Calu3 (cell line): Measurements from ENCODE around the gene PRKAR2B. TPM values are rescaled to one million over a fixed set of nuclear protein-coding genes. Genes with fewer than 3 reads are reported as not detected.

ENCODE experiments used
- BruUV-seq: library from RNA; stranded (reverse); fragments of 400-500 nt; replicated peaks from 2 replicates; lab custom pipeline; 2021; lab: Mats Ljungman, UMichigan
- CTCF ChIA-PET: fragments of 300-600 bp; sonication (Branson Sonifier 250); formaldehyde crosslinking; loops from one replicate; lab custom pipeline; 2022; ENCODE audit warnings: antibody characterized with exemption; lab: Charles Lee
- DNase-seq: peaks from one replicate; pipeline ENCODE4 v3.0.0; 2022
- H3K27ac Mint-ChIP-seq: one replicate; pipeline ENCODE4 v1.8.0; 2022; ENCODE audit warnings: mixed read lengths; ENCODE audit not compliant: unreplicated experiment
- H3K27me3 Mint-ChIP-seq: one replicate; pipeline ENCODE4 v1.8.0; 2022; ENCODE audit warnings: mixed read lengths; ENCODE audit not compliant: unreplicated experiment
- H3K36me3 Mint-ChIP-seq: one replicate; pipeline ENCODE4 v1.8.0; 2022; ENCODE audit warnings: mild to moderate bottlenecking, moderate library complexity, mixed read lengths; ENCODE audit not compliant: insufficient read depth, unreplicated experiment
- H3K4me1 Mint-ChIP-seq: one replicate; pipeline ENCODE4 v1.8.0; 2022; ENCODE audit warnings: mild to moderate bottlenecking, low read depth, mixed read lengths; ENCODE audit not compliant: unreplicated experiment
- H3K4me3 Mint-ChIP-seq: one replicate; pipeline ENCODE4 v1.8.0; 2022; ENCODE audit warnings: mild to moderate bottlenecking, low read depth, moderate library complexity, mixed read lengths; ENCODE audit not compliant: unreplicated experiment
- H3K9me3 Mint-ChIP-seq: one replicate; pipeline ENCODE4 v1.8.0; 2022; ENCODE audit warnings: low read depth, mixed read lengths; ENCODE audit not compliant: unreplicated experiment
- CTCF ChIP-seq: fragments of 200-600 bp; IDR thresholded peaks from one replicate; pipeline ENCODE4 v1.8.0; 2022; ENCODE audit warnings: antibody characterized with exemption; ENCODE audit not compliant: unreplicated experiment
- intact Hi-C: fragments of 100-400 bp; cut with micrococcal nuclease; formaldehyde crosslinking; loops from one replicate; pipeline ENCODE4 v1.10.0; 2022; ENCODE audit not compliant: unreplicated experiment
- total RNA-seq: library from RNA; stranded (reverse); gene quantifications from 2 replicates; pipeline ENCODE4 v1.2.3, GENCODE V29; 2022

PRKAR2B gene
- total RNA-seq, 1 experiment from 2014 or later, result 3.1 TPM

GRCh38 chr7:107158028-107158427 is 113.5 kb downstream of the PRKAR2B start:
- CTCF ChIA-PET, result no interaction called here
- no peaks in the 10 kb centered on the region for H3K9me3 Mint-ChIP-seq
- H3K27me3 Mint-ChIP-seq, result no peaks in the 10 kb centered on the region
- no peak for TF ChIP-seq CTCF
- H3K4me1 Mint-ChIP-seq, result no peaks in the 10 kb centered on the region
- no peak for DNase-seq
- H3K36me3 Mint-ChIP-seq, result no peaks in the 10 kb centered on the region
- H3K4me3 Mint-ChIP-seq, result no peak overlapping the region
- BruUV-seq, result no TSS peak
- no peak overlapping the region for H3K27ac Mint-ChIP-seq
- intact Hi-C loops, result loop anchor here (10.0 kb wide), 1 partner anchor 983 kb away; no protein-coding TSS in a partner anchor

- Mint-ChIP-seq H3K4me1 (no peaks in the 10 kb centered on the region), H3K4me3 (no peak overlapping the region), H3K36me3 (no peaks in the 10 kb centered on the region), H3K27me3 (no peaks in the 10 kb centered on the region), H3K9me3 (no peaks in the 10 kb centered on the region), H3K27ac (no peak overlapping the region)
- CTCF ChIA-PET, result no interaction called here
- intact Hi-C loops, result no loop called here
- no peak for DNase-seq
- no TSS peak for BruUV-seq
- TF ChIP-seq CTCF, result no peak
Measured at GRCh38 chr7:107160389-107160788, 115.9 kb downstream of the PRKAR2B start.

- no peaks in the 10 kb centered on the region for H3K27me3 Mint-ChIP-seq
- CTCF ChIA-PET, result no interaction called here
- no peak overlapping the region for H3K27ac Mint-ChIP-seq
- H3K4me1 Mint-ChIP-seq, result no peaks in the 10 kb centered on the region
- TF ChIP-seq CTCF, result no peak
- intact Hi-C loops, result no loop called here
- DNase-seq, result no peak
- no peaks in the 10 kb centered on the region for H3K36me3 Mint-ChIP-seq
- no peaks in the 10 kb centered on the region for H3K9me3 Mint-ChIP-seq
- no peak overlapping the region for H3K4me3 Mint-ChIP-seq
- BruUV-seq, result no TSS peak
Measured at GRCh38 chr7:107161415-107161814, 116.9 kb downstream of the PRKAR2B start.

GRCh38 chr7:107162475-107162874 is 118.0 kb downstream of the PRKAR2B start:
- Mint-ChIP-seq H3K9me3 (no peaks in the 10 kb centered on the region), H3K27ac (no peak overlapping the region), H3K27me3 (no peaks in the 10 kb centered on the region), H3K4me3 (no peak overlapping the region), H3K36me3 (peaks cover 1% of the 10 kb centered on the region), H3K4me1 (no peaks in the 10 kb centered on the region)
- TF ChIP-seq CTCF, result no peak
- intact Hi-C loops, result no loop called here
- BruUV-seq, result no TSS peak
- no peak for DNase-seq
- CTCF ChIA-PET, result no interaction called here

GRCh38 chr7:107164092-107164491 is 119.6 kb downstream of the PRKAR2B start:
- BruUV-seq, result no TSS peak
- Mint-ChIP-seq H3K27me3 (no peaks in the 10 kb centered on the region), H3K9me3 (no peaks in the 10 kb centered on the region), H3K36me3 (peaks cover 18% of the 10 kb centered on the region), H3K4me1 (no peaks in the 10 kb centered on the region), H3K4me3 (no peak overlapping the region), H3K27ac (no peak overlapping the region)
- TF ChIP-seq CTCF, result no peak
- CTCF ChIA-PET, result no interaction called here
- intact Hi-C loops, result no loop called here
- no peak for DNase-seq
